ENCODE data around the gene EML2. TPM values are rescaled to one million over a fixed set of nuclear protein-coding genes. Genes with fewer than 3 reads are reported as not detected.

The EML2 gene
- total and polyA plus RNA-seq, 11 donors, result 19.0 to 50.2 (median 38.9) TPM

GRCh38 chr19:45591004-45591637 is 48.1 kb downstream of the EML2 start:
- Histone ChIP-seq H3K36me3 (peaks cover 0 to 21% (median 14%) of the 10 kb centered on the region in 9 donors), H3K27me3 (peaks cover 0 to 23% (median 4%) of the 10 kb centered on the region in 9 donors), H3K4me3 (no peak overlapping the region), H3K27ac (no peak overlapping the region), H3K4me1 (peaks cover 0 to 16% (median 3%) of the 10 kb centered on the region in 12 donors), H3K9me3 (no peaks in the 10 kb centered on the region)
- intact Hi-C loops (cut with DNase I), result loop anchor here in 1 of 10 donors (5.0 kb wide), 1 partner anchor 51 kb away; no protein-coding TSS in a partner anchor
- TF ChIP-seq CTCF (IDR thresholded peaks at IDR 0.05) (peak in 5 of 12 donors; percentile 12 to 29 (median 18)), POLR2A (IDR thresholded peaks at IDR 0.05) (no peak)
- ATAC-seq (peak; percentile 23 to 53 (median 46)), DNase-seq (peak in 1 of 5 donors; percentile 73)
- 60 to 69% (median 66%) methylated on average over 36 to 48 of the region's 48 CpGs for WGBS, 4 donors

- Histone ChIP-seq H3K36me3 (peaks cover 0 to 21% (median 14%) of the 10 kb centered on the region in 9 donors), H3K4me3 (no peak overlapping the region), H3K9me3 (no peaks in the 10 kb centered on the region), H3K4me1 (peaks cover 0 to 17% (median 4%) of the 10 kb centered on the region in 12 donors), H3K27me3 (peaks cover 0 to 20% (median 4%) of the 10 kb centered on the region in 9 donors), H3K27ac (no peak overlapping the region)
- TF ChIP-seq POLR2A (IDR thresholded peaks at IDR 0.05), result no peak
- no peak for TF ChIP-seq CTCF (IDR thresholded peaks at IDR 0.05)
- intact Hi-C loops (cut with DNase I), result loop anchor here in 1 of 10 donors (5.0 kb wide), 1 partner anchor 52 kb away; no protein-coding TSS in a partner anchor
- DNase-seq (no peak), ATAC-seq (no peak)
- WGBS, 4 donors, result 59 to 73% (median 69%) methylated on average over 9 to 15 of the region's 15 CpGs
Measured at GRCh38 chr19:45590300-45591003, 48.7 kb downstream of the EML2 start.

GRCh38 chr19:45589768-45590167 is 49.4 kb downstream of the EML2 start:
- Histone ChIP-seq H3K4me3 (no peak overlapping the region), H3K27me3 (peaks cover 0 to 20% (median 4%) of the 10 kb centered on the region in 9 donors), H3K36me3 (peaks cover 0 to 21% (median 14%) of the 10 kb centered on the region in 9 donors), H3K9me3 (no peaks in the 10 kb centered on the region), H3K4me1 (peaks cover 0 to 19% (median 8%) of the 10 kb centered on the region in 12 donors), H3K27ac (no peak overlapping the region)
- 91 to 94% (median 94%) methylated on average over 4 of the region's 4 CpGs for WGBS, 4 donors
- no peak for ATAC-seq
- no peak for DNase-seq
- intact Hi-C loops (cut with DNase I), result loop anchor here in 7 of 10 donors (5.0 to 10.0 kb wide), 4 partner anchors 45 to 165 kb away; partner anchors contain the start of genes EML2 (in 1 of the 7) and ERCC1 (in 1 of the 7)
- TF ChIP-seq POLR2A (IDR thresholded peaks at IDR 0.05) (no peak), CTCF (IDR thresholded peaks at IDR 0.05) (no peak)

GRCh38 chr19:45587873-45588272 is 51.3 kb downstream of the EML2 start:
- Histone ChIP-seq H3K4me3 (no peak overlapping the region), H3K9me3 (no peaks in the 10 kb centered on the region), H3K36me3 (peaks cover 0 to 21% (median 14%) of the 10 kb centered on the region in 9 donors), H3K27me3 (peaks cover 0 to 20% (median 4%) of the 10 kb centered on the region in 9 donors), H3K27ac (peak overlapping the region in 5 of 12 donors; percentile 10 to 42 (median 25)), H3K4me1 (peaks cover 0 to 23% (median 13%) of the 10 kb centered on the region in 12 donors)
- WGBS, 4 donors, result 62 to 82% (median 72%) methylated on average over 2 to 4 of the region's 4 CpGs
- DNase-seq, result no peak
- TF ChIP-seq POLR2A (IDR thresholded peaks at IDR 0.05) (no peak), CTCF (IDR thresholded peaks at IDR 0.05) (no peak)
- intact Hi-C loops (cut with DNase I), result loop anchor here in 6 of 10 donors (10.0 kb wide), 3 partner anchors 47 to 163 kb away; partner anchors contain the start of genes EML2 (in 1 of the 6) and ERCC1 (in 1 of the 6)
- no peak for ATAC-seq
